ENCODE measurements around the gene KLHL12.
A peak's percentile ranks its signal among the peaks of the same experiment; 100 is the strongest.
"Not testable (repeated sequence)": the region's sequence is repeated elsewhere in the genome, so short reads cannot be mapped to it uniquely, and the experiment has no call there.

KLHL12 gene

DNA sequence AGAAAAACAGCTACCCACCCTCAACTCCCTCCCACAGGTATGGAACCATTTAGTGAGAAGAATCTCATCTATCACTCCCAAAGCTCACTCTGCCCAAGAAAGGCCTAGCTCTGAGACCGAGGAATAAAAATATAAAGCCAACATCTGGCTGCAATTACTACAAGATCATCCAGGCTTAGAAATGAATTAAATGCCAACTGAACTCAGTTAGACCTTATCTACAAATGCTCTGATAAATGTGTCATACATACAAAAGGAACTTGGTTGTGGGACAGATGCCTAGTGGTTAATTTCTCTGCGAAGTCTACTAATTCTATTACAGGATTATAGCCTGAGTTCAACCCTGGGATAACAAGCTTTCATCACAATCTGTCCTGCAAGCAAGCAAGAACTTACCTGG is 24.4 kb upstream of the KLHL12 start:
- DNase-seq (ENCODE audit: low read depth), result no peak

DNA sequence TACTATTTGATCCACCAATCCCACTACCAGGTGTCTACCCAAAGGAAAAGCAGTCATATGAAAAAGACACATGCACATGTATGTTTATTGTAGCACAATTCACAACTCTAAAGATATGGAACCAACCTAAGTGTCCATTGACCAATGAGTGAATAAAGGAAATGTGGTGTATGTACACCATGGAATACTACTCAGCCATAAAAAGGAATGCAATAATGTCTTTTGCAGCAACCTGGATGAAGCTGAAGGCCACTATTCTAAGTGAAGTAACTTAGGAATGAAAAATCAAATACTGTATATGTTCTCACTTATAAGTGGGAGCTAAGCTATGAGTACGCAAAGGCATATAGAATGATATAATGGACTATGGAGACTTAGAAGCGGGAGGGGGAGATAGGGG is 18.4 kb upstream of the KLHL12 start:
- no peak for DNase-seq (ENCODE audit: low read depth)

DNA sequence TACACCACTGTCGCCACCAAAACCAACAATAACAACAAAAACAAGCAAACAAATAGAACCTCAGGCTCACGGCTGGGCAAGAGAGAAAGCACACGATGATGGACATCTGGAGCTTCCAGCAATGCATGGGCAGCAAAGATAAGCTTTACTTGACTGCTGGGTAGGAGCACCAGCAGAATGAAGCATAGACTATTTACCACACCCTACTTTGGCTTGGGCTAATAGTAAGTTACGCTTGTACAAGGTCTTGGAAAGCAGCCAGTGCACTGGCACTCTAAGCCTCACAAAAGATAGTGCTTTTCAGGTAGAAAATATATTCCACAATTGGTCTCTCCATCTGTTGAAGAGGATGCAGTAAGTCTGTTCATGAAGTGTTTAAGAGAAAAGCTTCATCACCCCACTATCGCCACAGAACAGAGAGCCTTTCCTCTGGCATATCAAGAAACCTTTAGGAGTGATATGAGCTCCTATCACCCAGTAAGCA is 17.4 kb upstream of the KLHL12 start:
- no peak for DNase-seq (ENCODE audit: low read depth)

DNA sequence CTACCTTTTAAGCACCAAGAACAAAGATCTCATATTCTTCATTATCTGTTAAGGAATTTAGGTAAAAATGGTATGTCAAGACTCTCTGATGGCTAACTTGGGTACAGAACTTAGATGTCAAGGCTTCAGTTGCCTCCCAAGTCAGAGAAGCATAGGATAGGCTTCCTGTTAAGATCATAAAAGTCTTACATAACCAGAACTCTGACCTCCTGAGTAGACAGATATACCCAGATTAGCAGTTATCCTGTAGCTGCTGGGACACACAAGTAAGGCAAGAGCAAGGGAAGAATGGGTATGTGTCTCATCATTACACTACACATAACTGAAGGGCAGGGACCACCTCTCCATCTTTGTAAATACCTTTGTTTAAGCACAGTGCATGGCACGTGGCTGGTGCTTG is 15.4 kb upstream of the KLHL12 start:
- DNase-seq (ENCODE audit: low read depth), result no peak

DNA sequence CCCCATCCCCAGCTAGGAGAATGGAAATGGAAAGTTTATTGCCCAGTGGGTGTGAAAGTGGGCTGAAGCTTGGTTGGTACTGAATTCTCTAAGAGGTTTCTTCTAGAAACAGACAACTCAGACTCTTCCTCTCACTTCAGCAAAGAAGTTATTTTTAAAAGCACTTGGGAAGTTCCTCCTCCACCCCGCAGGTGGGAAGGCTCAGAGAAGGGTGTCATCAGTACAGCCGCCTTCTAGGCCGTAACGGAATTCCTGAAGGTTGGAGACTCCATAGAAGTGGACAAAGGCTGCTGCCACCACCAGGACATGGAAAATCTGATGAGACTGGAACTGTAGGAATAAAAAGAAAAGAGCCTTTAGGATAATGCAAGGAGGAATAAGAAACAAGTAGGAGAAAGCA is 14.3 kb upstream of the KLHL12 start:
- DNase-seq (ENCODE audit: low read depth), result no peak

DNA sequence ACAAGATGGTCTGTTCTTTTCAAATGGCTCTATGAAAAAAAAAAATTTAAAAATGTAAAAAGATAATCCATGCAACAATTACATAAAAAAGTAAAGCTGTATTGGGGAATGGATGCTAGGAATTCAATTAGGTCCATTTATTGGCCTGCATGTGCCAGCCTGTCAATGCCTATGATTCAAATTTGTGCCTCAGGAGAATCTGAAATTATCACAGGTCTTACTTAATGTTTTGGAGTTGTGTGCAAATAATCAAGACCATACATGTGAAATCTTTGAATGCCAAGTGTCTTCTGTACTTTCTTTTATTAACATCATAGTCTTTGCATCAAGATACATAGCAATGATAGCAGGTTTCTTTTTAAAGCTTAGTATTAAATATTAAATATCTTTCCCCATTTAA is 13.5 kb upstream of the KLHL12 start:
- no peak for DNase-seq (ENCODE audit: low read depth)

DNA sequence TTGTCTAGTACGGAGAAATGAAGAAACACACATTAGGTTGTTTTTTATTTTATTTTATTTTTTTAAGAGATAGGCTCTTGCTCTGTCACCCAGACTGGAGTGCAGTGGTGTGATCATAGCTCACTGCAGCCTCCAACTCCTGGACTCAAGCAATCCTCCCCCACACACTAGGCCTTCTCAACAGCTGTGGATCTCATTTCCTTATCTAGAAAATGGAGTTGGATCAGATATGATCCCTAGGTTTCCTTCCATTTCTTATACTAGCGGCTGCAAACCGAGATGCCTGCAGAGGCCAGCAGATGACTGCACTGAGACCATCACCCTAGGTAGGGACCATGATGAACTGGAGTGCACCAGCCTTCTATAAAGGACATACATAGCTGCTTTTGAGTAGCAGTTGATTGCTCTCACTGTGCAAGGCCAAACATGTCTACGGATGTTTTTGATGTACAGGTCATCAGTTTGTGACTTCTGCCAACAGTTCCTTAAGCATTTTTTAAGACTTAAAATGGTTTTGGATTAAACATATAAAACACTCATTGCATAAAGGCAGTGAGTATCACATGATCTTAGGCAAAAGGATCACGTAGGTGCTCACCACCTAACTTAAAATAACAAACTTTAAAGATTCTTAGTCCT is 11.4 kb upstream of the KLHL12 start:
- DNase-seq (ENCODE audit: low read depth), result no peak

DNA sequence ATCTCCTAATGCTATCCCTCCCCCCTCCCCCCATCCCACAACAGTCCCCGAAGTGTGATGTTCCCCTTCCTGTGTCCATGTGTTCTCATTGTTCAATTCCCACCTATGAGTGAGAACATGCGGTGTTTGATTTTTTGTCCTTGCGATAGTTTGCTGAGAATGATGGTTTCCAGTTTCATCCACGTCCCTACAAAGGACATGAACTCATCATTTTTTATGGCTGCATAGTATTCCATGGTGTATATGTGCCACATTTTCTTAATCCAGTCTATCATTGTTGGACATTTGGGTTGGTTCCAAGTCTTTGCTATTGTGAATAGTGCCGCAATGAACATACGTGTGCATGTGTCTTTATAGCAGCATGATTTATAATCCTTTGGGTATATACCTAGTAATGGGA is 9.4 kb upstream of the KLHL12 start:
- DNase-seq (ENCODE audit: low read depth), result not testable (repeated sequence)

DNA sequence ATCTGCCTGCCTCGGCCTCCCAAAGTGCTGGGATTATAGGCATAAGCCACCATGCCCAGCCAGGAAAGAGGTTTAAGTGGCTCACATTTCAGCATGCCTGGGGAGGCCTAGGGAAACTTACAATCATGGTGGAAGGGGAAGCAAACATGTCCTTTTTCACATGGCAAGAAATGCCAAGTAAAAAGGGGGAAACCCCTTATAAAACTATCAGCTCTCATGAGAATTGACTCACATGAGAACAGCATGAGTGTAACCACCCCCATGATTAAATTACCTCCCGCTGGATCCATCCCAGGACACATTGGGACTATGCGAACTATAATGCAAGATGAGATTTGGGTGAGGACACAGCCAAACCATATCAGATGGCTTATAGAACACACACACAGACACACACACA is 8.8 kb upstream of the KLHL12 start:
- DNase-seq (ENCODE audit: low read depth), result no peak

DNA sequence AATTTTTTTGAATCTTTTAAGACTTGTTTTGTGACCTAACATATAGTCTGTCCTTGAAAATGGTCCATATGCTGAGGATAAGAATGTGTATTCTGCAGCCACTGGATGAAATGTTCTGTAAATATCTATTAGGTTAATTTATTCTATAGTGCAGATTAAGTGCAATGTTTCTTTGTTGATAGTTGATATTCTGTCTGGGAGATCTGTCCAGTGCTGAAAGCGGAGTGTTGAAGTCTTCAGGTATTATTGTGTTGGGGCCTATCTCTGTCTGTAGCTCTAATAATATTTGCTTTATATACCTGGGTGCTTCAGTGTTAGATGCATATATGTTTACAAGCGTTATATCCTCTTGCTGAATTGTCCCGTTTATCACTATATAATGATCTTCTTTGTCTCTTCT is 7.7 kb upstream of the KLHL12 start:
- DNase-seq (ENCODE audit: low read depth), result no peak

DNA sequence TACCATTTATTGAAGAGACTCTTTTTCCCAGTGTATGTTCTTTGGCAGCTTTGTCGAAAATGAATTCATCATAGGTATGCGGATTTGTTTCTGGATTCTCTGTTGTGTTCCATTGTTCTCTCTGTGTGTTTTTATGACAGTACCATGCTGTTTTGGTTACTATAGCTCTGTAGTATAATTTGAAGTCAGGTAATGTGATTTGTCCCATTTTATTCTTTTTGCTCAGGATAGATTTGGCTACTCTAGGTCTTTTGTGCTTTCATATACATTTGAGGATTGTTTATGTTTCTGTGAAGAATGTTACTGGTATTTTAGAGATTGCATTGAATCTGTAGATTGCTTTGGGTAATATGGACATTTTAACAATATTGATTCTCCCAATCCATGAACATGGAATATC is 5.4 kb upstream of the KLHL12 start:
- no peak for DNase-seq (ENCODE audit: low read depth)

DNA sequence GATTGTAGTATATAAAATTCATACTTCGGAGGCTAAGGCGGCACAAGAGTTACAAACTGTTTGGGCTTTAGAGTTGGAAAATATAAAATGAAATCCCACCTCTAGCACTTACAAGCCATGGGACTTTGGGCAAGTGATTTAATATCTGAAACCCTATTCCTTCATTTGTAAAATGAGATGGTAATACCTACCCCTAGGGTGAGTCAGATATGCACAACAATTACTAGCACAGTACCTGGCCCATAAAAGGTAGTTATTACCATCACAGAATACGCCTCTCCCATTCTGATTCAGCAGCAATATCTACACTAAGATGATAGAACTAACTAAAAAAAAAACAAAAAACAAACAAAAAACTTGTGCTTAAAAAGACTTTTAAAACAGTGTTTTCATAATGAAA is 3.5 kb downstream of the KLHL12 start:
- DNase-seq (ENCODE audit: low read depth), result no peak

DNA sequence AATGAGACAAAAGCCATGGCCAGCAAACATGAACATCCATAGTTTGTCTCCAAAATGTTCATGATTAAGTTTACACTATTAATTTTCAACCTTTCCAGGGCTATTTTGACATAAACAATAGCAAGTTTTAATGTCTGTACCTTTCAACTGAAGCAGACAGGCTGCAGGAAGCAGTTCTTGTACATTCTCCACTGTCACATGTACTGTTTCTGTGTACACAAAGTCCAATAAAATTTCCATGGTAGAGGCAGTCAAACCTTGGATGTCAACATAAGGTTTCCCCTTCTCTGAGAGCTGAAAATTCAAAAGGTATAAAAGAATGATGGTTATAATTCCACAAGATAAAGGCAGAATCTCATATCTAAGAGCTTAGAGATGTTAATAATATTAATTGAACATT is 7.4 kb downstream of the KLHL12 start:
- DNase-seq (ENCODE audit: low read depth), result no peak

DNA sequence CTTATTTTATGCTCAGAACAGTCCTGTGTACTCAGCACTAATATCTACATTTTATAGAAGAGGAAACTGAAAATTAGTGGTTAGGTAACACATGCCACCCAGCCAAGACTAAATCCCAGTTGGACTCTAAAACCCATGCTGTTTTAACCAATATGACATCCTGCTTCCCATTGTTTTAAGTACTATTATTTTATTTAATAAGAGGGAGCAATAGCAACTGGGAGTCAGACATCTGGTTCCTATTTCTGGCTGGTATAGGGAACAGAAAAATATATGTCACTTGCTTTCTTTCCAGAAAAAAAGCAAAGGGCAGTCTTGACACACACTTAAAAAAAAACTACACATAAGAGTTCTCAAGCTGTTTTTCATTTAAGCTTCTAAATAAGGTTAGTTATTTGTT is 11.9 kb downstream of the KLHL12 start:
- no peak for DNase-seq (ENCODE audit: low read depth)

DNA sequence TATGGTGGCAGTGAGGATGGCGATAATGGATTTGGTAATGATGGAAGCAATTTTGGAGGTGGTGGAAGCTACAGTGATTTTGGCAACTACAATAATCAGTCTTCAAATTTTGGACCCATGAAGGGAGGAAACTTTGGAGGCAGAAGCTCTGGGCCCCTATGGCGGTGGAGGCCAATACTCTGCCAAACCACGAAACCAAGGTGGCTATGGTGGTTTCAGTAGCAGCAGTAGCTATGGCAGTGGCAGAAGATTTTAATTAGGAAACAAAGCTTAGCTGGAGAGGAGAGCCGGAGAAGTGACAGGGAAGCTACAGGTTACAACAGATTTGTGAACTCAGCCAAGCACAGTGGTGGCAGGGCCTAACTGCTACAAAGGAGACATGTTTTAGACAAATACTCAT is 14.6 kb downstream of the KLHL12 start:
- not testable (repeated sequence) for DNase-seq (ENCODE audit: low read depth)

DNA sequence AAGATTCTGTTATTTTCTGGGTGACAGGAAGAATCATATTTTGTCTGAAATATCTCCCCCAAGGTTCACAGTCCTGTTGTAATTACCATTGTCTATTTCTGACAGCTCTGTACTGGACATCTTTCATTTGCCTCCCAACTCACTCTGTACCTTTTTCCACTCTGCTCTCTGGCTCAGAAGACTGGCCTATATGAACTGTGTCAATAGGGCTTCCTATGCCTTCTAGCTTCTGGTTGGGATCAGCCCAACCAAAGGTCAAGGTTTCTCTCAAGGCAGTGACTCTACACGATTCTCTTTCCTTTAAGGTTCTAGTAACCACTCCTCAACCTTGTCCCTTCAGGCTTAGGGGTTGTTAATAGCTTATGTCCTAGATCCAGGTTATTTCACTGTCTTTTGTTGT is 17.5 kb downstream of the KLHL12 start:
- DNase-seq (ENCODE audit: low read depth), result no peak

DNA sequence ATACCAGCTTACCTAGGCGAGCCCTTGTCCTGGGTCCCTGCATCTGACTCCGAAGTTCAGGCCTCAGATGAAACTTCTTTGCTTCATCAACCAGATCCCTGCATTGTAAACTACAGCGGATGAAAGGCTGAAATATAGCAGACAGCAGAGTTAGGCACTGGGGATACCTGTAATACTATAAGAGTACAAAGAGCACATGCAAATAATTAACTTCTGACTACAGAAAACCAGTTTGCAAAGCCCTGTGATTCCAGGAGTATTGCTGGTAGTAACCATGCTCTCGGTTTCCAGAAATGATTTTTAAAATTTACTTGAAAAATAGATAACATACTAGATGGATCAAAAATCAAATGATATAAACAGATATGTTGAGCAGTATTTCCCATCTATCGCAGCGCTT is 18.0 kb downstream of the KLHL12 start:
- no peak for DNase-seq (ENCODE audit: low read depth)

DNA sequence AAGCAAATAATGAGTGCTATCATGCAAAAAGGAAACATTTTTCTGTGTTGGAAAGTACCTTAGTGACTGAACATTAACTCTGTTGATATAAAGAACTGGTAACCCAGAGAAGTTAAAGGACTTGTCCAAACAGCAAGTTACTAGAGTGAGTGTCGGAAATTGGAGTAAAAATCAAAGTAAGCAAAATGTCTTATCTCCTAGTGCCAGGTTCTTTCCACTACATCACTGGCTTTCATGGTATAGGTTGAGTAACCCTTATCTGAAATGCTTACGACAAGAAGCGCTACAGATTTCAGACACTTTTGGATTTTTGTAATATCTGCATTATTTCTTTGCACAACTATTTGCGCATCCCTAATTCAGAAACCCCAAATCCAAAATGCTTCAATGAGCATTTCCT is 21.7 kb downstream of the KLHL12 start:
- no peak for DNase-seq (ENCODE audit: low read depth)

DNA sequence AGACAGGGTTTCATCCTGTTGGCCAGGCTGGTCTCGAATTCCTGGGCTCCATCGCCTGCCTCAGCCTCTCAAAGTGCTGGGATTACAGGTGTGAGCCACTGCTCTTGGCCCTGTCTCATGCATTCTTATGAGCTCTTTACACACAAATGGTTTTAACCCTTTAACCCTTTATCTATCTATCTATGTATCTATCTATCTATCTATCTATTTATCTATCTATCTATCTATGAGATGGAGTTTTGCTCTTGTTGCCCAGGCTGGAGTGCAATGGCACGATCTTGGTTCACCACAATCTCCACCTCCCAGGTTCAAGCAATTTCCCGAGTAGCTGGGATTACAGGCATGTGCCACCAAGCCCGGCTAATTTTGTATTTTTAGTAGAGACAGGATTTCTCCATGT is 23.2 kb downstream of the KLHL12 start:
- not testable (repeated sequence) for DNase-seq (ENCODE audit: low read depth)

DNA sequence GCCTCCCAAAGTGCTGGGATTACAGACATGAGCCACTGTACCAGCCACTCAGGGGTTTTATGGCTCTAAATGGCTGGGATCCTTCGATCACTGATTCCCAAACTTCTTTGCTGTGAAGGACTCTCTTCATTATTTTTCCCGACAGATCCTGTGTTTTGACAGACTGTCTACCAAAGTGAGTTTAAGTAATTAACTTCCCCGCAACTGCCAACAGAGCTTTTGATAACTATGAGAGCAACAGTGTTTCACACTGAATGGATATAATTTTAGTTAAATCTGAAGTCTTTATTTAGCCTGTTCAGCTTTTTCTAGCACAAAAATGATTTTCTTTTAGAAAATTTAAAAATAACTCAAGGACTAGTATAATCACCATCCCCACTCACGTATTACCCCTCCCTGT is 25.5 kb downstream of the KLHL12 start:
- DNase-seq (ENCODE audit: low read depth), result no peak

DNA sequence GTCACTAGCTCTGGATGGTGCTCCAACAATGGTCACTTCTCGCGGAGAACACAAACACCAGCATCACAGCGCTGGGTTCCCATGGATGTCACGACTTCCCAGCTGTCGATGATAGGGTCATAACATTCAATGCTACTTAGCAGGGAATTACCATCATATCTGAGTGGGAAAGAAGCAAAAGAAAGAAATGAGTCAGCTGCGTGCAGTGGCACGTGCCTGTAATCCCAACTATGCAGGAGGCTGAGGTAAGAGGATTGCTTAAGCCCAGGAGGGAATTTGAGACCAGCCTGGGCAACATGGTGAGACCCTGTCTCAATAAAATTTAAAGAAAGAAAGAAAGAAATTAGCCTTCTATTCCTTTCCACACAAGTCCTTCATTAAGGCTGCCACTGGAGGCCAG is 34.5 kb downstream of the KLHL12 start:
- DNase-seq (ENCODE audit: low read depth), result no peak

DNA sequence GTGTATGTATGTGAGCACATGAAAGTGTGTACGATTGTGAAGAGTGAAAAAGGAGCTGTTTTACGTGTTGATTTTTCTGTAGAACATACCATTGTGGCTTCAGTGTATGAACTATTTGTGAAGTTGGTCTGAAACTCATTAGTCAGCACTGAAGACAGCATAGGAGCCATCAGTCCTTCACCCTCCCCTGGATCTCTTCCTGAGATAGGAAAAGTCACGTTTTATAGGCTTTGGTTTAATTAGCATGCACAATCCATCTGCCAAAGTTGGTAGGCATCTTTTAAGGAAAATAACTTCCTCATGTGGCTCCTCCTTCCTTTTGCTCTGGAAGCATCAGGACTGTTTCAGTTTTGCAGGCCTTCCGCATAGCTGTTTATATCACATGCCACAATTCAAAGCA is 36.6 kb downstream of the KLHL12 start:
- DNase-seq (ENCODE audit: low read depth), result no peak

DNA sequence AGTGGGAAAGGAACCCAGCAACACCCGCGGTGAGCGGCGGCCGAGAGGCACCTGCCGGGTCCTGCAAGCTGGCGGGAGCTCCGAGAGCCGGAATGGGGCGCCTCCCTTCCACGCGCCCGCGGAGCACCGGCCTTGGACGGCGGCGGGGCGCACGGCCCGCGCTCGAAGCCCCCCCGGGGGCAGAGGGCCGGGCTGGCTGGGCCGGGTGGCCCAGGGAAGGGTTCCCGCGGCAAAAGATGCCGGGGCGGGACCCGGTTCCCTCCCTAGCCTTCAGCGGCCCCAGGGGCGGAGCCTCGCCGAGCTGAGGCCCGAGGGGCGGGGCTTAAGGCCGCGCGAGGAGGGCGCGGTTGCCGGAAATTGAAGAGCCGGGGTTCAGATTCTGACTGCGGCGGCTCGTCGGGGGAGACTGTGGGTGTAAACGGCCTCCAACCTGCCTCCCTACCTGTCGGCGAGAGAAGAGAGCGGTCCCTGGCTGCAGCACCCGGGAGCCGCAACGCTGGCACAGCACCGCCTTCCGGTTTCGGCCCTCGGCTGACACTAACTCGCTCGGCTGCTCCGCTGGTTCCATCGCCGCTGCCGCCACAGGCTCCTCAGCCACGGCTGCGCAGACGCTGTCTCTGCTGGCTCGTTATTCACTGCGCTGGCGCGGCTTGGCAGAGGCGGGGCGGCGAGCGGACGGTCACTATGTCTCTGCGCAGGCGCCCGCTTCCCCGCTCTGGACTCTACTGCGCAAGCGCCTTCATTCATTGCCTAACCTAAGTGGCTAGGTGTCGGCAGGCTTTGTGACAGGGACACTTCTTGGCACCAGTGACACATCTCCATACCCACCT is 38.3 kb downstream of the KLHL12 start, which contains the start of gene RABIF:
RABIF (minus strand) TSS at position 619 of the 830 bp plus-strand sequence; CDS start at position 568, 51 bp downstream.
- peak; percentile 73 for DNase-seq (ENCODE audit: low read depth)

DNA sequence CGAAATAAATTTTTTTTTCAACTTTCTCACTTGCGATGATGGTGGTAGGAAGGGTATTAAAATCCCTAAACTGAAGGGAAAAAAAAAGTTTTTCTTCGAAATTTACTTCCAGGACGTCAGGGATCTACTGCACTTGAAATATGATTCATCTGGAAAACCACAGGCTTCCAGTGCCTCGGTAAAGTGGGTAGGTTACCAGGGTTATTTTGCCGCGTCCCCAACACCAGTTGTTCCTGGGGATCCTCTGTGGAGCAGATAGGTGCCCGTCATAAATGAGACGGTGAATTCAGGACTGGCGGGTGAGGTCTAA is 38.9 kb downstream of the KLHL12 start:
- peak; percentile 33 for DNase-seq (ENCODE audit: low read depth)

Data from HS-27A (cell line).